Measurements from ENCODE around the gene SBNO1. TPM values are rescaled to one million over a fixed set of nuclear protein-coding genes. Genes with fewer than 3 reads are reported as not detected.

Gene SBNO1
- total RNA-seq, 2 experiments from 2014 or later: 44.3 to 45.4 TPM

- Mint-ChIP-seq H3K27me3 (no peaks in the 10 kb centered on the region), H3K4me1 (ENCODE audit: low read depth) (peaks cover 19% of the 10 kb centered on the region), H3K36me3 (ENCODE audit: low read depth) (peaks cover 7% of the 10 kb centered on the region), H3K27ac (peak overlapping the region; percentile 85), H3K9me3 (no peaks in the 10 kb centered on the region), H3K4me3 (peak overlapping the region; percentile 91)
- ChIA-PET CTCF (interaction anchor here (0.9 to 2.8 kb wide), 6 partner anchors 15 to 333 kb away, joined by 3 to 12 read pairs (median 4); partner anchors contain the start of genes MPHOSPH9 and MTRFR), POLR2A (interaction anchor here (0.9 to 1.7 kb wide), 6 partner anchors 32 to 195 kb away, joined by 3 to 9 read pairs (median 4); partner anchors contain the start of genes MPHOSPH9 and MTRFR)
- no peak for TF ChIP-seq CTCF (IDR thresholded peaks at IDR 0.05)
- intact Hi-C loops (cut with micrococcal nuclease): no loop called here
- ATAC-seq: peak; percentile 7
- DNase-seq: peak; percentile 47
Observed at GRCh38 chr12:123270214-123271000, 94.2 kb downstream of the SBNO1 start.

GRCh38 chr12:123269896-123270213 lies 94.8 kb downstream of the SBNO1 start:
- Mint-ChIP-seq H3K27me3 (no peaks in the 10 kb centered on the region), H3K4me3 (peak overlapping the region; percentile 91), H3K4me1 (ENCODE audit: low read depth) (peaks cover 19% of the 10 kb centered on the region), H3K9me3 (no peaks in the 10 kb centered on the region), H3K36me3 (ENCODE audit: low read depth) (peaks cover 7% of the 10 kb centered on the region), H3K27ac (peak overlapping the region; percentile 85)
- intact Hi-C loops (cut with micrococcal nuclease): no loop called here
- ChIA-PET POLR2A (interaction anchor here (0.9 to 1.7 kb wide), 6 partner anchors 32 to 194 kb away, joined by 3 to 9 read pairs (median 4); partner anchors contain the start of genes MPHOSPH9 and MTRFR), CTCF (interaction anchor here (0.9 to 2.8 kb wide), 7 partner anchors 16 to 333 kb away, joined by 3 to 12 read pairs (median 3); partner anchors contain the start of genes MPHOSPH9 and MTRFR)
- ATAC-seq (no peak), DNase-seq (no peak)
- TF ChIP-seq CTCF (IDR thresholded peaks at IDR 0.05): no peak

- peak; percentile 31 for TF ChIP-seq CTCF (IDR thresholded peaks at IDR 0.05)
- CTCF ChIA-PET: interaction anchor here (1.1 to 2.8 kb wide), 6 partner anchors 18 to 334 kb away, joined by 3 to 12 read pairs (median 4); partner anchors contain the start of genes MPHOSPH9 and MTRFR
- Mint-ChIP-seq H3K4me1 (ENCODE audit: low read depth) (peaks cover 19% of the 10 kb centered on the region), H3K4me3 (peak overlapping the region; percentile 91), H3K27ac (peak overlapping the region; percentile 85), H3K9me3 (no peaks in the 10 kb centered on the region), H3K27me3 (no peaks in the 10 kb centered on the region), H3K36me3 (ENCODE audit: low read depth) (peaks cover 8% of the 10 kb centered on the region)
- DNase-seq: peak; percentile 70
- POLR2A ChIA-PET: interaction anchor here (0.9 to 1.7 kb wide), 6 partner anchors 31 to 194 kb away, joined by 3 to 9 read pairs (median 4); partner anchors contain the start of genes MPHOSPH9 and MTRFR
- peak; percentile 32 for ATAC-seq
- intact Hi-C loops (cut with micrococcal nuclease): no loop called here
Observed at GRCh38 chr12:123269395-123269892, 95.2 kb downstream of the SBNO1 start.

- peak overlapping the region; percentile 91 for H3K4me3 Mint-ChIP-seq
- no peak for TF ChIP-seq CTCF (IDR thresholded peaks at IDR 0.05)
- ChIA-PET POLR2A (interaction anchor here (0.6 to 1.9 kb wide), 6 partner anchors 9 to 238 kb away, joined by 3 to 9 read pairs (median 4); no protein-coding TSS in a partner anchor), CTCF (interaction anchor here (1.1 to 2.8 kb wide), 4 partner anchors 17 to 35 kb away, joined by 3 to 12 read pairs (median 8); partner anchors contain the start of genes MPHOSPH9 and MTRFR)
- H3K9me3 Mint-ChIP-seq: no peaks in the 10 kb centered on the region
- H3K36me3 Mint-ChIP-seq (ENCODE audit: low read depth): peaks cover 9% of the 10 kb centered on the region
- peaks cover 19% of the 10 kb centered on the region for H3K4me1 Mint-ChIP-seq (ENCODE audit: low read depth)
- ATAC-seq (no peak), DNase-seq (no peak)
- H3K27ac Mint-ChIP-seq: peak overlapping the region; percentile 65
- no peaks in the 10 kb centered on the region for H3K27me3 Mint-ChIP-seq
- intact Hi-C loops (cut with micrococcal nuclease): no loop called here
Observed at GRCh38 chr12:123268850-123269249, 95.8 kb downstream of the SBNO1 start.

Data from activated CD8-positive, alpha-beta T cell treated with anti-CD3 and anti-CD28 coated beads for 36 hours (primary cell).